ENCODE measurements around the gene ASTN2. TPM values are rescaled to one million over a fixed set of nuclear protein-coding genes. Genes with fewer than 3 reads are reported as not detected.

Gene ASTN2
- total and polyA plus RNA-seq, 10 of the 15 experiments (the other 5 are each of a cell fraction or from before 2014, with no cell fraction given) = 1.4 to 15.7 (median 7.0) TPM

DNA sequence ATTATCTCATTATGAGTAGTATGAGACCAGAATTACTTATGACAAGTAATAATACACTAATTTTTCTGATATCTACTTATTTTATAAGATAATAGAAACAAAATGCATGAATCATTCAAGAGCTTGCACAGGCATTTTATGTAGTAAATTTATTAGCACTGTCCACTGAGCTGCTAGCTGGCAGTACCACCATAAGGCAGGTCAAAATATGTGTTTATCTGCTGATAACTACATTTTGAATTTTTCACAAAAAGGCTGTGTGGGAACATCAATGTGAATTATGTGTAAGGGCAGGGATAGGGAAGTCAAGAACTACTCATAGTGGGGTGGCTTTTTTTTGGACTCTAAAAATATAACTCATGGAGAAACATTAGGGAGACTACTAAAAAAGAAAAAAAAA is 1011.7 kb downstream of the ASTN2 start:
- Histone ChIP-seq H3K9ac (ENCODE audit: control insufficient read depth, insufficient read depth, low read length) (no peak overlapping the region), H3K36me3 (ENCODE audit: control insufficient read depth in 2 of 2, insufficient read depth in 2 of 2, low read length in 1 of 2) (no peaks in the 10 kb centered on the region), H3K27ac (ENCODE audit: control insufficient read depth, insufficient read depth) (no peak overlapping the region), H3K9me3 (replicated peaks; ENCODE audit: control insufficient read depth, insufficient read depth, low read length) (no peaks in the 10 kb centered on the region), H3K4me3 (no peak overlapping the region), H3K4me1 (ENCODE audit: control insufficient read depth, insufficient read depth, low read length) (no peaks in the 10 kb centered on the region), H3K79me2 (ENCODE audit: control insufficient read depth, insufficient read depth, low read length) (no peaks in the 10 kb centered on the region), H3K27me3 (replicated peaks in 1 of 2; ENCODE audit: control insufficient read depth in 2 of 2, insufficient read depth in 2 of 2, low read length in 1 of 2) (no peaks in the 10 kb centered on the region), H2AFZ (ENCODE audit: control insufficient read depth, low read depth, low read length) (no peak overlapping the region), H4K20me1 (ENCODE audit: control insufficient read depth, insufficient read depth) (no peaks in the 10 kb centered on the region), H3K4me2 (ENCODE audit: control insufficient read depth, insufficient read depth) (no peak overlapping the region)
- no peak for FAIRE-seq
- ATAC-seq = no peak
- ChIA-PET SMC1A (ENCODE audit: uncharacterized antibody, unreplicated experiment) (no interaction called here), RAD21 (ENCODE audit: unreplicated experiment) (no interaction called here), POLR2A (interaction anchor here (0.9 kb wide), 1 partner anchor 9 kb away, joined by 6 read pairs; no protein-coding TSS in a partner anchor), CTCF (no interaction called here)
- intact Hi-C loops (cut with micrococcal nuclease; ENCODE audit: unreplicated experiment) = no loop called here
- DNase-seq (ENCODE audit: low read depth, low spot score) = no peak
- in situ Hi-C loops (cut with MboI) = no loop called here
- BruUV-seq (replicated peaks) = no TSS peak
- TF ChIP-seq PAX5 (IDR thresholded peaks at IDR 0.05; ENCODE audit: borderline replicate concordance, low read depth, low read length) (no peak), CEBPB (IDR thresholded peaks at IDR 0.05; ENCODE audit: borderline replicate concordance in 1 of 2, low read depth in 2 of 2, low read length in 2 of 2) (no peak), GABPA (IDR thresholded peaks at IDR 0.05; ENCODE audit: low read depth) (no peak), MTA2 (IDR thresholded peaks at IDR 0.05; ENCODE audit: low read depth) (no peak), CREM (IDR thresholded peaks at IDR 0.05; ENCODE audit: low read depth) (no peak), ZNF622 (IDR thresholded peaks at IDR 0.05) (no peak), RB1 (IDR thresholded peaks at IDR 0.05; ENCODE audit: borderline replicate concordance) (no peak)
- TF ChIP-seq, protein P1, sequence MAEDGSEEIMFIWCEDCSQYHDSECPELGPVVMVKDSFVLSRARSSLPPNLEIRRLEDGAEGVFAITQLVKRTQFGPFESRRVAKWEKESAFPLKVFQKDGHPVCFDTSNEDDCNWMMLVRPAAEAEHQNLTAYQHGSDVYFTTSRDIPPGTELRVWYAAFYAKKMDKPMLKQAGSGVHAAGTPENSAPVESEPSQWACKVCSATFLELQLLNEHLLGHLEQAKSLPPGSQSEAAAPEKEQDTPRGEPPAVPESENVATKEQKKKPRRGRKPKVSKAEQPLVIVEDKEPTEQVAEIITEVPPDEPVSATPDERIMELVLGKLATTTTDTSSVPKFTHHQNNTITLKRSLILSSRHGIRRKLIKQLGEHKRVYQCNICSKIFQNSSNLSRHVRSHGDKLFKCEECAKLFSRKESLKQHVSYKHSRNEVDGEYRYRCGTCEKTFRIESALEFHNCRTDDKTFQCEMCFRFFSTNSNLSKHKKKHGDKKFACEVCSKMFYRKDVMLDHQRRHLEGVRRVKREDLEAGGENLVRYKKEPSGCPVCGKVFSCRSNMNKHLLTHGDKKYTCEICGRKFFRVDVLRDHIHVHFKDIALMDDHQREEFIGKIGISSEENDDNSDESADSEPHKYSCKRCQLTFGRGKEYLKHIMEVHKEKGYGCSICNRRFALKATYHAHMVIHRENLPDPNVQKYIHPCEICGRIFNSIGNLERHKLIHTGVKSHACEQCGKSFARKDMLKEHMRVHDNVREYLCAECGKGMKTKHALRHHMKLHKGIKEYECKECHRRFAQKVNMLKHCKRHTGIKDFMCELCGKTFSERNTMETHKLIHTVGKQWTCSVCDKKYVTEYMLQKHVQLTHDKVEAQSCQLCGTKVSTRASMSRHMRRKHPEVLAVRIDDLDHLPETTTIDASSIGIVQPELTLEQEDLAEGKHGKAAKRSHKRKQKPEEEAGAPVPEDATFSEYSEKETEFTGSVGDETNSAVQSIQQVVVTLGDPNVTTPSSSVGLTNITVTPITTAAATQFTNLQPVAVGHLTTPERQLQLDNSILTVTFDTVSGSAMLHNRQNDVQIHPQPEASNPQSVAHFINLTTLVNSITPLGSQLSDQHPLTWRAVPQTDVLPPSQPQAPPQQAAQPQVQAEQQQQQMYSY (CRISPR knock-in tag; IDR thresholded peaks at IDR 0.05) = no peak
- TF ChIP-seq, protein P2, sequence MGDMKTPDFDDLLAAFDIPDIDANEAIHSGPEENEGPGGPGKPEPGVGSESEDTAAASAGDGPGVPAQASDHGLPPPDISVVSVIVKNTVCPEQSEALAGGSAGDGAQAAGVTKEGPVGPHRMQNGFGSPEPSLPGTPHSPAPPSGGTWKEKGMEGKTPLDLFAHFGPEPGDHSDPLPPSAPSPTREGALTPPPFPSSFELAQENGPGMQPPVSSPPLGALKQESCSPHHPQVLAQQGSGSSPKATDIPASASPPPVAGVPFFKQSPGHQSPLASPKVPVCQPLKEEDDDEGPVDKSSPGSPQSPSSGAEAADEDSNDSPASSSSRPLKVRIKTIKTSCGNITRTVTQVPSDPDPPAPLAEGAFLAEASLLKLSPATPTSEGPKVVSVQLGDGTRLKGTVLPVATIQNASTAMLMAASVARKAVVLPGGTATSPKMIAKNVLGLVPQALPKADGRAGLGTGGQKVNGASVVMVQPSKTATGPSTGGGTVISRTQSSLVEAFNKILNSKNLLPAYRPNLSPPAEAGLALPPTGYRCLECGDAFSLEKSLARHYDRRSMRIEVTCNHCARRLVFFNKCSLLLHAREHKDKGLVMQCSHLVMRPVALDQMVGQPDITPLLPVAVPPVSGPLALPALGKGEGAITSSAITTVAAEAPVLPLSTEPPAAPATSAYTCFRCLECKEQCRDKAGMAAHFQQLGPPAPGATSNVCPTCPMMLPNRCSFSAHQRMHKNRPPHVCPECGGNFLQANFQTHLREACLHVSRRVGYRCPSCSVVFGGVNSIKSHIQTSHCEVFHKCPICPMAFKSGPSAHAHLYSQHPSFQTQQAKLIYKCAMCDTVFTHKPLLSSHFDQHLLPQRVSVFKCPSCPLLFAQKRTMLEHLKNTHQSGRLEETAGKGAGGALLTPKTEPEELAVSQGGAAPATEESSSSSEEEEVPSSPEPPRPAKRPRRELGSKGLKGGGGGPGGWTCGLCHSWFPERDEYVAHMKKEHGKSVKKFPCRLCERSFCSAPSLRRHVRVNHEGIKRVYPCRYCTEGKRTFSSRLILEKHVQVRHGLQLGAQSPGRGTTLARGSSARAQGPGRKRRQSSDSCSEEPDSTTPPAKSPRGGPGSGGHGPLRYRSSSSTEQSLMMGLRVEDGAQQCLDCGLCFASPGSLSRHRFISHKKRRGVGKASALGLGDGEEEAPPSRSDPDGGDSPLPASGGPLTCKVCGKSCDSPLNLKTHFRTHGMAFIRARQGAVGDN (IDR thresholded peaks at IDR 0.05) = no peak
- TF ChIP-seq, protein P3, sequence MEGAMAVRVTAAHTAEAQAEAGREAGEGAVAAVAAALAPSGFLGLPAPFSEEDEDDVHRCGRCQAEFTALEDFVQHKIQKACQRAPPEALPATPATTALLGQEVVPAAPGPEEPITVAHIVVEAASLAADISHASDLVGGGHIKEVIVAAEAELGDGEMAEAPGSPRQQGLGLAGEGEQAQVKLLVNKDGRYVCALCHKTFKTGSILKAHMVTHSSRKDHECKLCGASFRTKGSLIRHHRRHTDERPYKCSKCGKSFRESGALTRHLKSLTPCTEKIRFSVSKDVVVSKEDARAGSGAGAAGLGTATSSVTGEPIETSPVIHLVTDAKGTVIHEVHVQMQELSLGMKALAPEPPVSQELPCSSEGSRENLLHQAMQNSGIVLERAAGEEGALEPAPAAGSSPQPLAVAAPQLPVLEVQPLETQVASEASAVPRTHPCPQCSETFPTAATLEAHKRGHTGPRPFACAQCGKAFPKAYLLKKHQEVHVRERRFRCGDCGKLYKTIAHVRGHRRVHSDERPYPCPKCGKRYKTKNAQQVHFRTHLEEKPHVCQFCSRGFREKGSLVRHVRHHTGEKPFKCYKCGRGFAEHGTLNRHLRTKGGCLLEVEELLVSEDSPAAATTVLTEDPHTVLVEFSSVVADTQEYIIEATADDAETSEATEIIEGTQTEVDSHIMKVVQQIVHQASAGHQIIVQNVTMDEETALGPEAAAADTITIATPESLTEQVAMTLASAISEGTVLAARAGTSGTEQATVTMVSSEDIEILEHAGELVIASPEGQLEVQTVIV (IDR thresholded peaks at IDR 0.05; ENCODE audit: borderline replicate concordance, partially characterized antibody) = no peak
- TF ChIP-seq, protein P4, sequence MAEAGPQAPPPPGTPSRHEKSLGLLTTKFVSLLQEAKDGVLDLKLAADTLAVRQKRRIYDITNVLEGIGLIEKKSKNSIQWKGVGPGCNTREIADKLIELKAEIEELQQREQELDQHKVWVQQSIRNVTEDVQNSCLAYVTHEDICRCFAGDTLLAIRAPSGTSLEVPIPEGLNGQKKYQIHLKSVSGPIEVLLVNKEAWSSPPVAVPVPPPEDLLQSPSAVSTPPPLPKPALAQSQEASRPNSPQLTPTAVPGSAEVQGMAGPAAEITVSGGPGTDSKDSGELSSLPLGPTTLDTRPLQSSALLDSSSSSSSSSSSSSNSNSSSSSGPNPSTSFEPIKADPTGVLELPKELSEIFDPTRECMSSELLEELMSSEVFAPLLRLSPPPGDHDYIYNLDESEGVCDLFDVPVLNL (IDR thresholded peaks at IDR 0.05; ENCODE audit: low read depth, low read length) = no peak
